HCT116 (cell line): ENCODE data around the gene PCSK6. TPM values are rescaled to one million over a fixed set of nuclear protein-coding genes. Genes with fewer than 3 reads are reported as not detected.

Source experiments
- ATAC-seq: fragments of 200-7000 bp; cut with Tn5 transposase; 2 replicates; pipeline ENCODE4 v1.9.1; 2020; ENCODE audit warnings: mild to moderate bottlenecking, moderate library complexity
- BruUV-seq: library from RNA; stranded (reverse); fragments of 400-500 nt; replicated peaks from 2 replicates; lab custom pipeline; 2021; lab: Mats Ljungman, UMichigan
- CTCF ChIA-PET: fragments of 300-600 bp; sonication (Branson Sonifier 250); formaldehyde crosslinking; loops from one replicate; lab custom pipeline; 2021; ENCODE audit warnings: antibody characterized with exemption; lab: Charles Lee
- POLR2A ChIA-PET: fragments of 300-600, 350-600 bp; sonication (Branson Sonifier 250); formaldehyde crosslinking; loops from one replicate; lab custom pipeline; 2021; ENCODE audit warnings: antibody characterized with exemption; lab: Charles Lee
- RAD21 ChIA-PET, 2 experiments: fragments of 300-600 bp; sonication (Branson Sonifier 250); formaldehyde crosslinking; loops; one replicate each; lab custom pipeline; 2023; ENCODE audit warnings: low total read pairs in 2 of 2; ENCODE audit not compliant: uncharacterized antibody in 2 of 2, unreplicated experiment in 2 of 2, low non-redundant PET in 1 of 2; lab: Charles Lee
- DNase-seq: peaks from one replicate; pipeline ENCODE4 v3.0.0-alpha.2; 2010; ENCODE audit warnings: low read depth, low spot score
- H2AFZ ChIP-seq: fragments of 200-600 bp; shearing (Covaris generic), sonication (generic); 2 replicates; pipeline ENCODE4 v1.6.1; 2017; ENCODE audit warnings: low read depth, mixed run types, mixed read lengths, antibody characterized with exemption, low read length; ENCODE audit not compliant: poor library complexity, severe bottlenecking
- H3K27ac ChIP-seq: 2 replicates; pipeline ENCODE4 v1.5.1; 2012; ENCODE audit warnings: low read depth, low read length
- H3K27me3 ChIP-seq: fragments of 200-600 bp; sonication (generic); 2 replicates; pipeline ENCODE4 v1.6.1; 2016; ENCODE audit warnings: mixed run types, low read length, mixed read lengths; ENCODE audit not compliant: insufficient read depth
- H3K36me3 ChIP-seq, 2 experiments: fragments of 200-500 bp in 1 of 2; fragments of 200-600 bp in 1 of 2; sonication (Bioruptor generic) in 1 of 2; sonication (generic) in 1 of 2; 2 replicates each; pipeline versions ENCODE4 v1.5.1 to v1.6.1; 2014 to 2016; ENCODE audit warnings: low read length in 2 of 2, inconsistent platforms in 1 of 2, mixed read lengths in 1 of 2, mixed run types in 1 of 2; ENCODE audit not compliant: insufficient read depth in 2 of 2, control insufficient read depth in 1 of 2
- H3K4me1 ChIP-seq, 2 experiments: fragments of 200-600 bp in 1 of 2; sonication (generic) in 1 of 2; 2 replicates each; pipeline versions ENCODE4 v1.5.1 to v1.6.1; 2012 to 2017; ENCODE audit warnings: low read length in 2 of 2, inconsistent platforms in 1 of 2, mild to moderate bottlenecking in 1 of 2, mixed read lengths in 1 of 2, mixed run types in 1 of 2, moderate library complexity in 1 of 2; ENCODE audit not compliant: insufficient read depth in 2 of 2, control insufficient read depth in 1 of 2
- H3K4me2 ChIP-seq: fragments of 200-600 bp; sonication (generic); 2 replicates; pipeline ENCODE4 v1.6.1; 2017; ENCODE audit warnings: mixed run types, low read length, mixed read lengths
- H3K4me3 ChIP-seq, 2 experiments: fragments of 200-600 bp in 1 of 2; sonication (generic) in 1 of 2; replicated peaks in 1 of 2; 2 replicates each; pipeline ENCODE4 v1.5.1; 2011 to 2016; ENCODE audit warnings: low read length in 2 of 2, control low read depth in 1 of 2, low read depth in 1 of 2, mild to moderate bottlenecking in 1 of 2, mixed read lengths in 1 of 2, mixed run types in 1 of 2
- H3K79me2 ChIP-seq: fragments of 200-600 bp; sonication (generic); 2 replicates; pipeline ENCODE4 v1.6.1; 2017; ENCODE audit warnings: mild to moderate bottlenecking, mixed run types, low read length, moderate library complexity, mixed read lengths; ENCODE audit not compliant: insufficient read depth
- H3K9ac ChIP-seq: fragments of 200-600 bp; sonication (generic); 2 replicates; pipeline ENCODE4 v1.6.1; 2016; ENCODE audit warnings: low read length, mixed read lengths
- H3K9me2 ChIP-seq: fragments of 200-600 bp; sonication (generic), shearing (Covaris generic); 2 replicates; pipeline ENCODE4 v1.6.1; 2017; ENCODE audit warnings: mixed run types, mild to moderate bottlenecking, moderate library complexity; ENCODE audit not compliant: insufficient read depth
- H3K9me3 ChIP-seq, 2 experiments: fragments of 200-500 bp in 1 of 2; fragments of 200-600 bp in 1 of 2; sonication (Bioruptor generic) in 1 of 2; sonication (generic) in 1 of 2; 2 replicates each; pipeline ENCODE4 v1.6.1; 2014 to 2017; ENCODE audit warnings: low read length in 2 of 2, mixed read lengths in 2 of 2, inconsistent platforms in 1 of 2, low read depth in 1 of 2, mild to moderate bottlenecking in 1 of 2, mixed run types in 1 of 2, moderate library complexity in 1 of 2; ENCODE audit not compliant: control insufficient read depth in 1 of 2, insufficient read depth in 1 of 2
- H4K20me1 ChIP-seq: fragments of 200-600 bp; sonication (generic), shearing (Covaris generic); 2 replicates; pipeline ENCODE4 v1.6.1; 2017; ENCODE audit warnings: mixed run types, mild to moderate bottlenecking, moderate library complexity; ENCODE audit not compliant: insufficient read depth
- ATF3 ChIP-seq: IDR thresholded peaks from 2 replicates; pipeline ENCODE4 v1.6.1; 2012
- EGR1 ChIP-seq: IDR thresholded peaks from 2 replicates; pipeline ENCODE4 v1.6.1; 2012; ENCODE audit warnings: low read depth
- ELF1 ChIP-seq: IDR thresholded peaks from 2 replicates; pipeline ENCODE4 v1.6.1; 2012; ENCODE audit warnings: low read depth, borderline replicate concordance
- JUND ChIP-seq: IDR thresholded peaks from 2 replicates; pipeline ENCODE4 v1.6.1; 2012
- POLR2A ChIP-seq: IDR thresholded peaks from 2 replicates; pipeline ENCODE4 v1.7.0; 2011; ENCODE audit warnings: borderline replicate concordance; ENCODE audit not compliant: insufficient read depth, insufficient read length; ENCODE audit errors: extremely low read depth
- POLR2AphosphoS5 ChIP-seq: IDR thresholded peaks from 2 replicates; pipeline ENCODE4 v1.6.1; 2011; ENCODE audit warnings: mild to moderate bottlenecking, low read depth, low read length, moderate library complexity
- SIN3A ChIP-seq: IDR thresholded peaks from 2 replicates; pipeline ENCODE4 v1.6.1; 2012; ENCODE audit warnings: low read depth
- YY1 ChIP-seq: IDR thresholded peaks from 2 replicates; pipeline ENCODE4 v1.6.1; 2011; ENCODE audit warnings: low read length, low read depth, moderate library complexity, mild to moderate bottlenecking; ENCODE audit not compliant: insufficient replicate concordance; ENCODE audit errors: extremely low read depth
- ZNF274 ChIP-seq: fragments of 200-500 bp; sonication (Bioruptor generic); IDR thresholded peaks from 2 replicates; pipeline ENCODE4 v1.6.1; 2014; ENCODE audit warnings: mild to moderate bottlenecking, low read depth, low read length, inconsistent platforms
- intact Hi-C: fragments of 100-400 bp; cut with micrococcal nuclease; formaldehyde crosslinking; loops from 2 replicates; pipeline ENCODE4 v1.10.0; 2022
- total RNA-seq: library from RNA; stranded (reverse); gene quantifications from one replicate; pipeline ENCODE4 v1.2.1, GENCODE V29; 2021; ENCODE audit not compliant: unreplicated experiment
- TF ChIP-seq, protein P1 (sequence below): IDR thresholded peaks from 2 replicates; pipeline ENCODE4 v1.6.1; 2011; ENCODE audit warnings: mild to moderate bottlenecking, low read length, moderate library complexity; ENCODE audit not compliant: insufficient replicate concordance; ENCODE audit errors: extremely low read depth

Gene PCSK6
- total RNA-seq, 1 experiment from 2014 or later: 13.5 TPM

DNA sequence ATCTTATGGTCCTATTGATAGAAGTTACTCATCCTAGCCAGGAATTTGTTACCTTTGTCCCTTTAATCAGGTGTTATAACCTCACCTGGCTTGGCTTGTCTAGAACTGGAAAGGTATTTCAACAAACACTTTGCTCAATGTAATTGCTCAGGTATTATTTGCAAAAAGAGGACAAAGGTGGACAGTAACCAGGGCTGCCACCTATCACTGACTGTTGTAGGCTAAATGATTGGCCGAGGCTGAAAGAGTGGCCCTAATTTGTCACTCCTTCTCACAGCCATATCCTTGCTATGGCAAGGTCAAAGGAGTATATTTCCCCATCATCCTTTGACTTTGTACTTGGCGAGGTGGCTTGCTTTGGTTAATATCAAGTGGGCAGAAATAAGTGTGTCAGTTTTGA is 209.5 kb downstream of the PCSK6 start:
- no TSS peak for BruUV-seq
- intact Hi-C loops: no loop called here
- ChIA-PET CTCF (interaction anchor here (2.3 kb wide), 1 partner anchor 9 kb away, joined by 10 read pairs; no protein-coding TSS in a partner anchor), POLR2A (no interaction called here)
- Histone ChIP-seq H3K4me3 (no peak overlapping the region), H3K4me1 (peaks cover 2 to 12% of the 10 kb centered on the region in 2 experiments; a peak in 3 of 4 replicates), H3K27me3 (no peaks in the 10 kb centered on the region), H3K9me2 (no peaks in the 10 kb centered on the region), H2AFZ (no peak overlapping the region), H3K4me2 (no peak overlapping the region), H3K9me3 (no peaks in the 10 kb centered on the region), H3K36me3 (peaks cover 35 to 40% of the 10 kb centered on the region in 2 experiments; a peak in 3 of 4 replicates), H3K27ac (no peak overlapping the region), H4K20me1 (peaks cover 3% of the 10 kb centered on the region; the same call in 1 of the 2 replicates), H3K79me2 (peaks cover 39% of the 10 kb centered on the region)
- no peak for DNase-seq
- ATAC-seq: no peak
- TF ChIP-seq ELF1 (no peak), EGR1 (no peak), SIN3A (no peak), POLR2AphosphoS5 (no peak), JUND (no peak), ZNF274 (no peak), ATF3 (no peak), YY1 (no peak), POLR2A (no peak)
- TF ChIP-seq, protein P1, sequence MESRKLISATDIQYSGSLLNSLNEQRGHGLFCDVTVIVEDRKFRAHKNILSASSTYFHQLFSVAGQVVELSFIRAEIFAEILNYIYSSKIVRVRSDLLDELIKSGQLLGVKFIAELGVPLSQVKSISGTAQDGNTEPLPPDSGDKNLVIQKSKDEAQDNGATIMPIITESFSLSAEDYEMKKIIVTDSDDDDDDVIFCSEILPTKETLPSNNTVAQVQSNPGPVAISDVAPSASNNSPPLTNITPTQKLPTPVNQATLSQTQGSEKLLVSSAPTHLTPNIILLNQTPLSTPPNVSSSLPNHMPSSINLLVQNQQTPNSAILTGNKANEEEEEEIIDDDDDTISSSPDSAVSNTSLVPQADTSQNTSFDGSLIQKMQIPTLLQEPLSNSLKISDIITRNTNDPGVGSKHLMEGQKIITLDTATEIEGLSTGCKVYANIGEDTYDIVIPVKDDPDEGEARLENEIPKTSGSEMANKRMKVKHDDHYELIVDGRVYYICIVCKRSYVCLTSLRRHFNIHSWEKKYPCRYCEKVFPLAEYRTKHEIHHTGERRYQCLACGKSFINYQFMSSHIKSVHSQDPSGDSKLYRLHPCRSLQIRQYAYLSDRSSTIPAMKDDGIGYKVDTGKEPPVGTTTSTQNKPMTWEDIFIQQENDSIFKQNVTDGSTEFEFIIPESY: no peak
- TF ChIP-seq, all 23 proteins: peak for 0
- no peak overlapping the region for H3K9ac ChIP-seq
- RAD21 ChIA-PET: no interaction called here
